Omental fat pad (tissue), 4 donors: ENCODE data around the gene NRG3. TPM values are rescaled to one million over a fixed set of nuclear protein-coding genes. Genes with fewer than 3 reads are reported as not detected.
"Not testable (repeated sequence)": the region's sequence is repeated elsewhere in the genome, so short reads cannot be mapped to it uniquely, and the experiment has no call there.

ENCODE experiments used
- ATAC-seq: fragments of 150-250 bp; one replicate; pipeline ENCODE4 v1.9.1; 2016; ENCODE audit warnings: mild to moderate bottlenecking, moderate library complexity; ENCODE audit not compliant: low FRiP score
- DNase-seq: peaks from one replicate; pipeline ENCODE4 v3.0.0-alpha.2; 2019; ENCODE audit warnings: low spot score
- total RNA-seq, 4 donors: library from RNA; depleted of rRNA; stranded (reverse); fragments of >200 nt; gene quantifications; one replicate each; pipeline ENCODE4 v1.1.0, GENCODE V29; 2016
- TF ChIP-seq, protein P1 (sequence below), 3 donors: fragments of 450-650 bp; IDR thresholded peaks; one replicate each; pipeline ENCODE4 v1.5.1; 2016 to 2017; ENCODE audit warnings: antibody characterized with exemption in 3 of 3, mild to moderate bottlenecking in 3 of 3, moderate library complexity in 2 of 3

The NRG3 gene
- total RNA-seq, 4 donors from 2014 or later, result 0.19 to 0.47 (median 0.38) TPM; not detected in 1

DNA sequence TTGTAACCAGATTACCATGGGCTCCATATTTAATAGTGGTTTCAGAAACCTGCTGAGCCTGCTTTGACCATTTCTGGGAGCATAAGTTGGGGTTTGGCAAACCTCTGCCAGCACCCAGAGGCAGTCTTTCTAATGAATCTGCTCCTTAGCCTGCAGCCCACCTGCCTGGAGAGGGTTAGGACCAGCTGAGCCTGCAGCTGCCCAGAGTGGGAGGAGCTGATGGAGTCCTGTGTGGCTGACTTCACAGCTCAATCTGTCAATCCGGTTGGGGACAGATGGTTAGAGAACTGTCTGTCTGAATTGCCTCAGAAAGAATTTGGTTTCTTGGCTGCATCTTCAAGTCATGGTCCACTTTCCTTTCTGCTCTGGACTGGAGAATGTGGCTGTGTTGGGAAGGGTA, 444.6 kb downstream of the NRG3 start:
- TF ChIP-seq, protein P1, sequence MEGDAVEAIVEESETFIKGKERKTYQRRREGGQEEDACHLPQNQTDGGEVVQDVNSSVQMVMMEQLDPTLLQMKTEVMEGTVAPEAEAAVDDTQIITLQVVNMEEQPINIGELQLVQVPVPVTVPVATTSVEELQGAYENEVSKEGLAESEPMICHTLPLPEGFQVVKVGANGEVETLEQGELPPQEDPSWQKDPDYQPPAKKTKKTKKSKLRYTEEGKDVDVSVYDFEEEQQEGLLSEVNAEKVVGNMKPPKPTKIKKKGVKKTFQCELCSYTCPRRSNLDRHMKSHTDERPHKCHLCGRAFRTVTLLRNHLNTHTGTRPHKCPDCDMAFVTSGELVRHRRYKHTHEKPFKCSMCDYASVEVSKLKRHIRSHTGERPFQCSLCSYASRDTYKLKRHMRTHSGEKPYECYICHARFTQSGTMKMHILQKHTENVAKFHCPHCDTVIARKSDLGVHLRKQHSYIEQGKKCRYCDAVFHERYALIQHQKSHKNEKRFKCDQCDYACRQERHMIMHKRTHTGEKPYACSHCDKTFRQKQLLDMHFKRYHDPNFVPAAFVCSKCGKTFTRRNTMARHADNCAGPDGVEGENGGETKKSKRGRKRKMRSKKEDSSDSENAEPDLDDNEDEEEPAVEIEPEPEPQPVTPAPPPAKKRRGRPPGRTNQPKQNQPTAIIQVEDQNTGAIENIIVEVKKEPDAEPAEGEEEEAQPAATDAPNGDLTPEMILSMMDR (IDR thresholded peaks at IDR 0.05), result no peak
- ATAC-seq (no peak), DNase-seq (no peak)

DNA sequence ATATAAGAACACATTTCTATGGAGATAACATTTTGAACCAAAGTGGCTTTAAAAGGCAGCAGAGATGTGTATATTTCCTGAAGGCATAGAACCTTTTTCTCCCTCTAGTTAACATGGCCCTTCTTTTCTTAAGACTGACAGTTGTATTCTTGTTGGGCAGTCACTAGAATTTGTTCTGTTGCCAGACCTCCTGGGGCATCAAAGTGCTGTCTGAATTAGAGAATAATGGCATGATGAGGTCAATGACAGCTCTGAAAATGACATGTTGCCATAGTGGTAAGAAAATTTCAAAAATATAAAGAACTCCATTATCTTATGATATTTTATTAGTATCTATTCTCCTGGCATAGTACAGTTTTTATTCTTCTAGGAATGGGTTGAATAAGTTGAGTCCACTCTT, 446.7 kb downstream of the NRG3 start:
- no peak for ATAC-seq
- TF ChIP-seq, protein P1 (IDR thresholded peaks at IDR 0.05), result no peak

DNA sequence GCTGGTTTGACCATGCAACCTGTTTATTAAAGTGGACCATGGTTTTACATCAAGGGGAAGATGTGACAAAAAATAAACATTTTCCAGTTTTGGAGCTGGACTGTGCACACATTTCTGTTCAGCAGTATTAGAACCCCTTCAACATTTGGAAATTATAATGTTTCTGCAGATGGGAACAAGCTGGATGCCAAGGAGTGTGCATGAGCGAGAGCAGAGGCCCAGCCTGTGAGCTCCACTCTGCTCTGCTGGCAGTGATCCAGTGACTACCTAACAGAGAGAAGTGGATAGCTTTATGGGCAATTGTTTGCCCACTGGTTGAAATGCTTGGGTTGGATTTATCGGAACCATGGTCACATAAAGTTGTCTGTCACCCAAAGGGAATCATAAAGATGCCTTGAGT, 456.7 kb downstream of the NRG3 start:
- TF ChIP-seq, protein P1 (IDR thresholded peaks at IDR 0.05), result no peak
- ATAC-seq (no peak), DNase-seq (no peak)

More for the DNA sequence above, 446.7 kb downstream of the NRG3 start:
- DNase-seq, result no peak

DNA sequence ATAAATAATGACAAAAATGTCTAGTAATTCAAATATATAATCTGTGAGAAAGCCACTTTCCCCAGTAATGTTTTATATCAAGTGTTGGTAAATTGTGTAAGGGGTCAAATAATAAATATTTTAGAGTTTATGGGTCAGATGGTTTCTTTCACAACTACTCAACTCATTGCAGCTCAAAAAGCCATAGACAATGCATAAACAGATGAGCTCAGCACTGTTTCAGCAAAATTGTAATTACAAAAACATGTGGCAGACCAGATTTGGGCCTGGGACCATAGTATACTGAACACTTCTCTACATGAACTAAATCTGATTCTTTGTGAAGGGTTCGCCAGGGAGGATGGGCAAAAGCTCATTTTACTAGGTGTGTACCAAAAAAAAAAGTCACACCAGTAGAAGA, 460.8 kb downstream of the NRG3 start:
- TF ChIP-seq, protein P1 (IDR thresholded peaks at IDR 0.05), result no peak
- ATAC-seq, result no peak
- DNase-seq, result no peak

DNA sequence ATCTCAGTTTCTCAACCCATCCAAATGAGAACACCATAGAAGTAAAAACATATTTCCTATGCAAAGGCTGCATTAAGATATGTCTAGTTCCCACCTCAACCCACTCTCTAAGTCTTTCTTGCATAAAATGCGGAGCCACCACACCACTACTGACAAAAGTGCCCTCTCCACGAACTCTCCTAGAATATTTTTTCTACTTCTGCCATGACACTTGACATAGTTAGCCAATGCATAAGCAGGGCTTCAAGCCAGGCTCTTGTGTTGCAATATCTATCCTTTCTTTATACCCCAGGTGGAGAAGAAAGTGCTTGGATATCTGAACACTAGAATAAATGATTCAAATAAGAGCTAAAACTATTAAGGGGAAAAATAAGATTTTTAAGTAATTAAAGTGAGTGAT, 465.2 kb downstream of the NRG3 start:
- TF ChIP-seq, protein P1 (IDR thresholded peaks at IDR 0.05), result no peak
- no peak for ATAC-seq
- no peak for DNase-seq

DNA sequence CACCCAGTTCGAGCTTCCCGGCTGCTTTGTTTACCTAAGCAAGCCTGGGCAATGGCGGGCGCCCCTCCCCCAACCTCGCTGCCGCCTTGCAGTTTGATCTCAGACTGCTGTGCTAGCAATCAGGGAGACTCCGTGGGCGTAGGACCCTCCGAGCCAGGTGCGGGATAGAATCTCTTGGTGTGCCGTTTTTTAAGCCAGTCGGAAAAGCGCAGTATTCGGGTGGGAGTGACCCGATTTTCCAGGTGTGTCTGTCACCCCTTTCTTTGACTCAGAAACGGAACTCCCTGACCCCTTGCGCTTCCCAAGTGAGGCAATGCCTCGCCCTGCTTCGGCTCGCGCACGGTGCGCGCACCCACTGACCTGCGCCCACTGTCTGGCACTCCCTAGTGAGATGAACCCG, 474.6 kb downstream of the NRG3 start:
- DNase-seq, ATAC-seq: not testable (repeated sequence)

DNA sequence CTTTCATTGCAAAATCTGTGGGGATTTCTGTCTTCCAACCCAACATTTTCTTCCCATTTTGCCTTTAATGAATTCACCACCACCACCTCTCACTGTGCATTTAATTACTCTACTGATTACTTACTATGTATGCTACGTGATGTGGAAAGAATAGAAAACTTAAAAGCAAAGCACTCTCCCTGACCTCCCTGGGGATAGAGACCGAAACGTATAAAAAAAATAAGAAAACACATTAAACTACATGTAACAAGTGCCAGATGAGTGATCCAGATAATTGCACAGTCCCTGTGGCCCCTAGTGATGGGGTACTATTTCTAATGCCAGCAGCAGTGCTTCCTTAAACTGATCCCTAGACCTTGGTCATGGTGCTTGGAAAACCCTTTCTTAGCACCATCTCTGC, 478.4 kb downstream of the NRG3 start:
- DNase-seq (no peak), ATAC-seq (no peak)
- TF ChIP-seq, protein P1 (IDR thresholded peaks at IDR 0.05), result no peak
